ENCODE measurements around the gene GALNT18.

Gene GALNT18

DNA sequence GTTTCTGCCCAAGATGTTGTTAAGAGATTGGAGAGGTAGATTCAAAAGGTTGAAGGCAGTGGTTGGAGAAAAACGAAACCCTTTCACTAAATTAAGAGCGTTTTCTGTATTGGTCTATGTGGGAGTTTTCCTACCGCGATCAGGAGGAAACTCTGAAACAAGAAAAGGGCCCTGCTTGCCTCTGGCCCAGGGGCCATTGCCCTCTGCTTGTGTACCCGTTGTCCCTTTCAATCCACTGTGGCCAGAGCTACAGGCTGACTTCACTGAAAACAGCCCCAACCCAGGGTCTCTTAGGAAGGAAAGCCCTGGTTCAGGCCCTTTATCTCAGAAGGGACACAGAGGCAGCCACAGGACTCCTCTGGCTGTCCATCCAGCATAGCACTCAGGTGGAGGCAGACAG, 367.8 kb downstream of the GALNT18 start:
- TF ChIP-seq, protein P1, sequence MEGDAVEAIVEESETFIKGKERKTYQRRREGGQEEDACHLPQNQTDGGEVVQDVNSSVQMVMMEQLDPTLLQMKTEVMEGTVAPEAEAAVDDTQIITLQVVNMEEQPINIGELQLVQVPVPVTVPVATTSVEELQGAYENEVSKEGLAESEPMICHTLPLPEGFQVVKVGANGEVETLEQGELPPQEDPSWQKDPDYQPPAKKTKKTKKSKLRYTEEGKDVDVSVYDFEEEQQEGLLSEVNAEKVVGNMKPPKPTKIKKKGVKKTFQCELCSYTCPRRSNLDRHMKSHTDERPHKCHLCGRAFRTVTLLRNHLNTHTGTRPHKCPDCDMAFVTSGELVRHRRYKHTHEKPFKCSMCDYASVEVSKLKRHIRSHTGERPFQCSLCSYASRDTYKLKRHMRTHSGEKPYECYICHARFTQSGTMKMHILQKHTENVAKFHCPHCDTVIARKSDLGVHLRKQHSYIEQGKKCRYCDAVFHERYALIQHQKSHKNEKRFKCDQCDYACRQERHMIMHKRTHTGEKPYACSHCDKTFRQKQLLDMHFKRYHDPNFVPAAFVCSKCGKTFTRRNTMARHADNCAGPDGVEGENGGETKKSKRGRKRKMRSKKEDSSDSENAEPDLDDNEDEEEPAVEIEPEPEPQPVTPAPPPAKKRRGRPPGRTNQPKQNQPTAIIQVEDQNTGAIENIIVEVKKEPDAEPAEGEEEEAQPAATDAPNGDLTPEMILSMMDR (IDR thresholded peaks at IDR 0.05; ENCODE audit: low read depth, low read length, missing control alignments), result no peak
- DNase-seq (ENCODE audit: low read depth), result no peak
- in situ Hi-C loops (cut with HindIII; ENCODE audit: low sequenced_read_pairs), result no loop called here
- no peak overlapping the region for H3K4me3 ChIP-seq (ENCODE audit: low read depth, low read length)

DNA sequence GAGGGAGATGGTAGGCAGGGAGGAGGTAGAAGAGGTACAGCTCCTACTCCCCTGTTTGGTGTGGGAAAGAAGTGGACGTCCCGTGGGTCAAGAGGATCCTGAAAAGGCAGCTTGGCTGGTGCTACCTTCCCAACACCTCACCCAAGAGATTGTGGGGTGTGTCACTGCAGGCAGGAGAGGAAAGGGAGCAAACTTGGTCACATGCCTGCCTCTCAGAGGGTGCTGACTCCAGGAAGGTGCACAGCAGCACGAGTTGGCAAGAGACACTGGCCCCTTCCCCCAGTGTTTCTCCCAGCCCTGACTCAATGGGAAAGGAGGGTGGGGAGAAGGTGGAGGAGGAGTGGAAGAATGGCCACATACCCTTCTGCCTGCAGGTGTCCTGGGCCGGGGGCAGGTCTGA, 368.3 kb downstream of the GALNT18 start:
- TF ChIP-seq, protein P1 (IDR thresholded peaks at IDR 0.05; ENCODE audit: low read depth, low read length, missing control alignments), result no peak
- in situ Hi-C loops (cut with HindIII; ENCODE audit: low sequenced_read_pairs), result no loop called here
- H3K4me3 ChIP-seq (ENCODE audit: low read depth, low read length), result no peak overlapping the region
- no peak for DNase-seq (ENCODE audit: low read depth)

DNA sequence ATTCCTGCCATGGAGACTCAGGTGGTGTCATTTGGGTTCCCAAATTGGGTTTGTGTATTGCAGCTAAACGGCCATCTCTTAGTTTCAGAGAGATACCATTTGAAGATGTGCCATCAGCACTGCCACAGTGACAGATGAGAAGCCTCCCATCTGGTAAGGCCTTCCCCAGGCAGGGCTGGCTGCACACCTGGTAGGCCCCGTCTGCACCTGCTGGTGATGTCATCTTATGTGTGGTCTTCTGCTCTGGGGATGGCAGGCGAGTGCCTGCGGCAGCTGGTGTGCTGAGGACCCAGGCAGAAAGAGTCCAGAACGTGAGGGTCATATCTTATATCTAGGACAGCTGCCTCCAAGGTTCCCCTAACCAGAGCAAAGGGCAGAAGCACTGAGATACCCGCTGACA, 369.4 kb downstream of the GALNT18 start:
- no peak for DNase-seq (ENCODE audit: low read depth)
- TF ChIP-seq, protein P1 (IDR thresholded peaks at IDR 0.05; ENCODE audit: low read depth, low read length, missing control alignments), result no peak
- in situ Hi-C loops (cut with HindIII; ENCODE audit: low sequenced_read_pairs), result no loop called here
- H3K4me3 ChIP-seq (ENCODE audit: low read depth, low read length), result no peak overlapping the region

DNA sequence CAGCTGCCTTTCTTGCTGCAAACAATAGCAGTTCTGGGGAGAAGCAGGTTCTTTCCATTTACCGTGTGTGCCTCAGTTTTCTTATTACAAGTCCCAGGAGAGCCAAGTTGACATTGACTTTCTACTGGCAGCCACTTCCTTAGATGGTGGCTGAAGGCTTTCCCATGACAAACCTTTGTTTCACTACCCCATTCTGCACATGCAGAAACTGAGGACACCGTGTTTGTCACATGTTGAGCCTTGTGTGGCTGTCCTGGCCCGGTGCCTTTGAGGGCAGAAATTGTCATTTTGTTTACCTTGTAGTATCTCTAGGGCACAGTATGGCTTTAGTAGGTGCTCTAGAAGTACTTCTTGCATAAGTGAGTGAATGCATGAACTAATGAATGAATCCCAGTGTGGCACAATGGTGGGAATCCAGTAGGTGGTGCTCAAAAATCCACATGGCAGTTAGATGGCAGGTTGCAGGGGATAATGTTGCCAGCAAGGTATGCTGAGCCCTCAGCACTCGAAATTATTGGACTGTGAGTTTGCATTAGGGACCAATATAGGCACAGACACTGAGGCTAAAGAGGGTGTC, 370.3 kb downstream of the GALNT18 start:
- DNase-seq (ENCODE audit: low read depth), result no peak
- in situ Hi-C loops (cut with HindIII; ENCODE audit: low sequenced_read_pairs), result no loop called here
- TF ChIP-seq, protein P1 (IDR thresholded peaks at IDR 0.05; ENCODE audit: low read depth, low read length, missing control alignments), result no peak
- no peak overlapping the region for H3K4me3 ChIP-seq (ENCODE audit: low read depth, low read length)

DNA sequence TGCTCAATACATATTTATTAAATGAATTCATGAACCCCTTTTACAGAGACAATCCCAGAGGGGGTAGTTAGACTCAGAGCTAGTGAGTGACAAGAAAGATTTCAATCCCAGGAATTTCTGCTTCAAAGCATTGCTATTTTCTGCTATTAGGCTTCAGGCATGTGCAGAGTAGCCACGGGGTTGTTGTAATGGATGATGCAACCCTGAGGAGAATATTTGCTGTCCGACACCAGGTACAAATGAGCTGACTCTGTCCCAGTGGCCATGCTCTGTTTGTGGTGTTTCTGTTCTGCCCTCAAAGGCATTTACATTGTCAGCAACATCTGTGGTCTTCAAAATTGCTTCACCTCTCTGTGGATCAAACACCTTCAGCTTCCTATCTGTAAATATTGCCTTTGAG, 371.3 kb downstream of the GALNT18 start:
- H3K4me3 ChIP-seq (ENCODE audit: low read depth, low read length), result no peak overlapping the region
- TF ChIP-seq, protein P1 (IDR thresholded peaks at IDR 0.05; ENCODE audit: low read depth, low read length, missing control alignments), result no peak
- DNase-seq (ENCODE audit: low read depth), result no peak
- in situ Hi-C loops (cut with HindIII; ENCODE audit: low sequenced_read_pairs), result no loop called here

DNA sequence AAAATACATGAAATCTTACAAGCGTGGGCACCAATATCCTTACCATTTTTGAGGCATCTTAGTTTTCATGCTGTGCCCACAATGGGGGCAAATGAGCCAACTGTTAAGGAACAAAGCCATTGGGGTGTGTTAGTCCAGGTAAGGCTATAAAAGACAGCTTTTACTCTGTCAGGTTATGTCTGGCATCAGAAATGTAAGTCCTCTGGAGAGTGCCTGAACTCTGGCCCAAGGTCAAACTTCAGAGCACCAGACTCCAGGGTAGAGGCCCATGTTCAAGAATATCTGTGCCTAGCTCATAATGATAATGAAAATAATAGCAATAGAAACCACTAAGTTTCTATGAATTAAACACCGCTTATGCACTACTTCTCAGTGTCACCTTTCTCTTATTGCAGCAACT, 374.2 kb downstream of the GALNT18 start:
- TF ChIP-seq, protein P1 (IDR thresholded peaks at IDR 0.05; ENCODE audit: low read depth, low read length, missing control alignments), result no peak
- no peak overlapping the region for H3K4me3 ChIP-seq (ENCODE audit: low read depth, low read length)
- no peak for DNase-seq (ENCODE audit: low read depth)
- in situ Hi-C loops (cut with HindIII; ENCODE audit: low sequenced_read_pairs), result no loop called here

Measured in astrocyte of the cerebellum (primary cell).